Middle frontal gyrus (tissue), 1 donor: Measurements from ENCODE around the gene SCN8A.

ENCODE experiments used
- DNase-seq: peaks from one replicate; pipeline ENCODE4 v3.0.0-alpha.2; 2015; ENCODE audit warnings: low spot score; ENCODE audit errors: extremely low spot score

SCN8A gene

GRCh38 chr12:51714666-51715065 is 123.6 kb downstream of the SCN8A start:
- DNase-seq: no peak

GRCh38 chr12:51717326-51717925 is 126.4 kb downstream of the SCN8A start:
- DNase-seq: no peak

GRCh38 chr12:51721282-51721940 is 130.4 kb downstream of the SCN8A start:
- DNase-seq: no peak

- DNase-seq: no peak
Observed at GRCh38 chr12:51722431-51722830, 131.4 kb downstream of the SCN8A start.

GRCh38 chr12:51726161-51726560 is 135.1 kb downstream of the SCN8A start:
- no peak for DNase-seq

GRCh38 chr12:51726931-51727330 is 135.9 kb downstream of the SCN8A start:
- DNase-seq: no peak

GRCh38 chr12:51729331-51729730 is 138.3 kb downstream of the SCN8A start:
- no peak for DNase-seq

- no peak for DNase-seq
Observed at GRCh38 chr12:51730745-51731144, 139.7 kb downstream of the SCN8A start.

- DNase-seq: no peak
Observed at GRCh38 chr12:51740536-51740935, 149.5 kb downstream of the SCN8A start.

GRCh38 chr12:51744235-51744634 is 153.2 kb downstream of the SCN8A start:
- DNase-seq: no peak

GRCh38 chr12:51744957-51745356 is 153.9 kb downstream of the SCN8A start:
- no peak for DNase-seq

GRCh38 chr12:51746416-51746815 is 155.4 kb downstream of the SCN8A start:
- no peak for DNase-seq

GRCh38 chr12:51748235-51748634 is 157.2 kb downstream of the SCN8A start:
- no peak for DNase-seq

GRCh38 chr12:51749206-51749985 is 158.4 kb downstream of the SCN8A start:
- DNase-seq: peak; percentile 21

- no peak for DNase-seq
Observed at GRCh38 chr12:51749986-51750317, 158.9 kb downstream of the SCN8A start.

GRCh38 chr12:51751661-51752060 is 160.6 kb downstream of the SCN8A start:
- DNase-seq: peak; percentile 87

GRCh38 chr12:51752234-51752889 is 161.3 kb downstream of the SCN8A start:
- DNase-seq: peak; percentile 77

- DNase-seq: no peak
Observed at GRCh38 chr12:51753980-51754675, 163.1 kb downstream of the SCN8A start.

- no peak for DNase-seq
Observed at GRCh38 chr12:51755251-51755650, 164.2 kb downstream of the SCN8A start.

GRCh38 chr12:51759175-51759574 is 168.1 kb downstream of the SCN8A start:
- no peak for DNase-seq

- DNase-seq: no peak
Observed at GRCh38 chr12:51759695-51760094, 168.7 kb downstream of the SCN8A start.
